ENCODE data around the gene CPNE8.

CPNE8 gene

DNA sequence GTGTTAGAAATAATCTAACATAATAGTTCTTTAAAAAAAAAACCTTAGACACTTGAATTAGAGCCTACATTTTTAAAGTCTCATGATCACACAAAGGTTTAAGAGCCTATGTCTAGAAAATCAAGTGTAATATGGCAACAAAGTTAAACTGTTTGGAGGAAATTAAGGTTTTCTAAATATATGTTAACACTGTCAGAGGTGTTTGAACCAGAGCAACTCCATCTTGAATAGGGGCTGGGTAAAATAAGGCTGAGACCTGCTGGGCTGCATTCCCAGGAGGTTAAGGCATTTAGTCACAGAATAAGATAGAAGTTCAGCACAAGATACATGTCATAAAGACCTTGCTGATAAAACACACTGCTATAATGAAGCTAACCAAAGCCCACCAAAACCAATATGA, 12.4 kb downstream of the CPNE8 start:
- DNase-seq: no peak

- DNase-seq: no peak
Measured at GRCh38 chr12:38892087-38892786, 13.2 kb downstream of the CPNE8 start.

DNA sequence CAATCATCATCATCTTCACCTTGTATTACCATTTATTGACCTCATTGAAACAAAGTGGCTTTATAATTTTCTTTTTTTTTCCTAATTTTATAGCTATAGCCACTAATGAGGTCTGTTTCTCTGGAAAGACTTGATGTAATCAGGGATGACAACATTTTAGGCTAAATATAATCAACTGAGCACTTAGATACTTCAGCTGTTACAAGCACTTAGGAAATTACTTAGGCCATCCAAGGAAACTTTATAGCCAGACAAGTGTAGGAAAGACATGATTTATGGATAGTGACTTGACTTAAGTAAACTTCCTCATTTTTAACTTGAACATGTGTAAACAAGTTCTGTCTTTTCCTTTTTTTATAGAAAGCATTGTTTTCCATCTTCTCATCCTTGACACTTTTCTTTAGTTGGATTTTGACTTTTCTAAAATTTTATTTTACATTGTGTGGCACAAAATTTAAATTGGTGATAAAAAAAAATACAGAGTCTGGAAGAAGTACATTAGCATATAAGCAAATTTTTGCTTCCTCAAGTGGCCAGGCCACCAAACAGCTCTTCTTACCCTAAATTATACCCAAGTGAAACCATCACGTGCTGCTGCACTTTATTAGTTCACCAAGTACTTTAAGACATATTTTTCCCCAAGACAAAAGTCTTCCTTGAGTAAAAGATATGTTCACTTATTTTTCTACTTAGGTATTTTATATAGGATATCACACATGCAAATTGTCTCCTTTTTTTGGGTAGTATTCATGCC, 15.1 kb downstream of the CPNE8 start:
- no peak for DNase-seq

DNA sequence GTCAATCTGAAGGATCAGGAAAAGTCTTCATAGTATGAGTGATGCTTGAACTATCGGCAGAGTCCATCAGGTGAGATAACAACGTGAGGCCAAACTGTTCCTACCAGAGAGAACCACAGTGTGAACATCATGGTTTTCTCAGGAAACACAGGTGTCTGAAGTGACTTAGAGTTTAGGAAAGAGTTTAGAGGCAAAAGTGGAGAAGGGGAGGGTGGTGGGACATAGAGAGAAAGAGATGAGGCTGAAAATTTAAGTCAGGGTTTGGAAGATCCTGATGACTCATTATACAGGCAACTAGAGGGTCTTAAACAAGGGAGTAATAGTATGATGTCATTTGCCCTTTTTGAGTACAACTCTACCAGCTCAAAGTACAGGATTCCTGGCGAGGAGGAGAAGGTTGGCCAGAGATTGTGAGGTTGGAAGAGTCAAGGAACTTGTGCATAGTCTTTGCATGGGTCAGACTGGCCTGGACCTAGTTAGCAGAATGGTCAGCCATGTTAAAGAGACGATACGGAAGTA, 16.0 kb downstream of the CPNE8 start:
- no peak for DNase-seq

DNA sequence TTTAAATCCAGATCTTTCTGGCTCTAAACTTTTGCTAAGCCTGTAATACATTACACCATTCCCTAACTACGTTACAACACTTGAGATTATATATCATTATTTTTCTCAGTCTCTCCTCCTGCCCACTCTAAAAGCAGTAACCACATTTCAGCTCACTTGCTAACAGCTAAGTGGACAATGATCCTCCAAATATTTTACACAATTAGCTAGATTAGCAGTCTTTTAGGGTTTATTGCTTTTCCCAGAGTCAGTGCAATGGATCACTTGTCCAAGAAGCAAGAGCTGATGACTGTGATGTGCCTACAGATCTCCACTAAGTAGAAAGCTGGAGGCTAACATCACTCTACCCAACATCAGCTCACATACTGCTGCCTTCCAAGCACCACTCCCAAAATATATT, 17.6 kb downstream of the CPNE8 start:
- no peak for DNase-seq

DNA sequence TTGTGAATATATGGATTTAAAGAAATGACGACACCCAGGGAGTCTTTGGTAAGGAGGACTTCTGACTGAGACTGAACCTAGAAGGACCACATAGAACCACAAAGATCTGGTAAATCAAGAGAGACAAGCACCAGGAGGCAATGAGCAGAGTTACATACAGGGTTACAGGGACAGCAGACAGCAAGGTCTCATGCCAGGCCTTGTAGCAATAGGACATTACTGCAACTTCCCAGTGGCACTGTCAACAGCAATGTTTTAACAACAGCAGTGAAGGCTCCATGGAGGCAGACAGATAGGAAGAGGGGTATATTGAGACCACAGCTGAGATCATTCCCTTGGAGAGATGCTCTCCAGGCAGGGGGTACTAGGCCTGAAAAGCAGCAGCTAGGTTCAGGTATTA, 18.5 kb downstream of the CPNE8 start:
- DNase-seq: no peak

DNA sequence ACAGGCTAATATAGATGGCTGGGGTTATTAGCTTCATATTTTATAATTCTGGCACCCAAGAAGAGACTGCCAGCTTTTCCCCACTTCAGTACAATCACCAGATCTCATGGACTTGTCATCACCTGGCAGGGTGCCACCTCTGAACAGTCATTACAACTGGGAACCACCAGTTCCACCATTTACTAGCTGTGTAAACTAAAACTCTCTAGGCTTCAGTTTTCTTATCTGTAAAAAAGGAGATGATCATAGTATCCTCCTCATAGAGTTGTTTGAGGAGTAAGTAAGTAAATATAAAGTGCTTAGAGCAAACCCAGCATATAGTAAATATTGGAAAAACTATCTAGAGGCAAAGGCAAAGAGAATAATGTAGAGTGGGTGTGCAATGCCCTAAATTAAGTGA, 19.3 kb downstream of the CPNE8 start:
- DNase-seq: no peak

DNA sequence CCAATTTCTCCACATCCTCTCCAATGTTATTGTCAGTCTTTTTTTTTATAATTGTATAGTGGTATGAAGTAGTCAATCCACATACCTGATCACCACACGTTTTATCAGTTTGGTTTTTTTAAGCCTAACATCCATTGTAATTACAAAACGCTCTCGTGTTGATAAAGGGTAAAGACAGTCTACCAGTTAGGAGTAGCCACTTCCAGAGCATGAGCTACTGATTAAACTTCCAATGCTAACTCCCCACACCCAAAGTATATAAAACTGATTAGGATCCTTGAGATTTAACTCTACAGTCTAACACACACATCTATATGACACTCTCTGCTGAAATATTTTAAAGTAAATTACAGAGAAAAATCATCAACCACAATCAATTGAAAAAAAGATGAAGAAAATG, 20.7 kb downstream of the CPNE8 start:
- DNase-seq: no peak

DNA sequence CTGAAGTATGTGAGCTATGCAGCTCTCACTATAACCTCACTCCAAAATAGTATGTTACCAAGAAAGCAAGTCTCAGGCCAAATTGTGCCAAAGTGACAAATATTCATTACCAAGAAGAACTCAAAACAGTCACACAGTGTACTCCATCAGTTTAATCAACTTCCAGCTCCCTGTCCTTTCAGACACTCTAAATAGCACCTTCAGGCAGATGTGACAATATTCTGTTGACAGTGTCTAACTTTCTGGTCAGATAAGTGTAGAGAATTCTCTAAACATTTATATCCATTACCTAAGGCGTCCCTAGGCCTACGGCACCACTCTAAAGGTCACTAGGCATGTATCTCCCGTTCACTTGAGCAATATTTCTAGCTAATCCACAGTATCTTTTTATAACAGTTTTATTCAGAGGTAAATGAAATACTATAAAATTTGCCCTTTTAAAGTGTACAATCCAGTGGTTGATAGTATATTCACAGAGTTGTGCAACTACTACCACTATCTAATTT, 21.7 kb downstream of the CPNE8 start:
- no peak for DNase-seq

DNA sequence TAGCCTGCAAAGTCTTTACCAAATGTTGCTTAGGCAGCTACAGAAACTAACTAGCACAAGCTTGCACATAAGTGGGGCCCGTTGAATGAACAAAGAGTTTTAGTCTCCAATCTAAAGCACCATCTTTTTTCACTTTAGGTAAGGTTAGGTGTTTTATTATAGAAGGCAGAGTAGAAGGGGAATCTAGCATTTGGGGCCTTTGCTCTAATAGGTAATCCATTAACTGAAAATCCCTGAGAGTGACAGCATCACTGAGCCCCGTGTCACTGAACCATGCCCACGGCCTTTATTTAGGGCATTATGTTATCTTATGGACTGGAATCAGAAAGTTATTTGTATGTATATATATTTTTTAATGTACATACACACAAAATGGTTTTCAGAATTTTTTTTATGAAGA, 25.1 kb downstream of the CPNE8 start:
- DNase-seq: no peak

DNA sequence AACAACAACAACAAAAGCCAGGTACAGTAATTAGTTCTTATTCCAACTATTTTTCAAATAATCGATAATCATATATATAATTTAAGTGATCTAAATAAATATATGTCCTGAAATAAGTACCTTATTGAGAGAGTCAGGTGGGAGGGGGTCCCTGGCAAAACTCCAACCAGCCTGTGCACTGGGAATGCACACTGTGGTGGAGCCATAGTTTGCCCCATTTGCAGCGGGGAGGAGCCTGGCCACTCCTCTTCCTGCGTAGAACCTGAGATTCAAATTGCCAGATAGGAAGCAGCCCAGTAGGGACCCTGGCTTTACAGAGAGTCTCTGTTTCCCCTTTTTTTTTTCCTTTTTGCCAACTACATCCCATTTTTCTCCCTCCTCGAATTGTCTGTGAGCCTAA, 26.4 kb downstream of the CPNE8 start:
- no peak for DNase-seq

- no peak for DNase-seq
Measured at GRCh38 chr12:38878333-38878705, 27.1 kb downstream of the CPNE8 start.

DNA sequence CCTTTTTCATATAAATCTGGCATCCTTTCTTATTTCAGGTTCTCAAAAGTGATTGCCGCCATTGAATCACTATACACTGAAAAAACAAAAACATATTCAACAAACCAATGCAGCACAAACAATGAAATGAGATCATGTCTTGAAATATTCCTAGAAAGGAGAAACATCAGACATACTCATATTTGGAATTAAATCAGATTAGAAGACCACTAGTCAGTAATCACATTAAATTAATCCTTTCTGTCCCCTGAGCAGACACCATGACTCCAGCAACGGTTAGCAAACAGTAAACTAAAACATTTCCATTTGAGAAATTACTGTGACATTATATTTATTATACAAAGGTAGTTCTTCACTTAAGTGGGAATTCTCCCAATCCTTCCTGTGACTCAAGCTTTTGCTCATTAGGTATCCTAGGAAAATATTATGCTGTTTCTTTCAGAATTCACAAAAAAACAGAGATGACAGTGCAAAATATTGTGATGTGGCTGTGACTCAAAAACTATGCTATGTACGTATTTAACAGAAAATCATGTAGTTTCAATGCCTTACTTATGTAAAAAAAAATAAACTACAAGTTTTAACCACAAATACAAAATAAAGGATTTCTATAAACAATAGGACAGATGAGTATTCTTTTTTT, 29.7 kb downstream of the CPNE8 start:
- no peak for DNase-seq

GRCh38 chr12:38872561-38872960, 32.8 kb downstream of the CPNE8 start:
- no peak for DNase-seq

DNA sequence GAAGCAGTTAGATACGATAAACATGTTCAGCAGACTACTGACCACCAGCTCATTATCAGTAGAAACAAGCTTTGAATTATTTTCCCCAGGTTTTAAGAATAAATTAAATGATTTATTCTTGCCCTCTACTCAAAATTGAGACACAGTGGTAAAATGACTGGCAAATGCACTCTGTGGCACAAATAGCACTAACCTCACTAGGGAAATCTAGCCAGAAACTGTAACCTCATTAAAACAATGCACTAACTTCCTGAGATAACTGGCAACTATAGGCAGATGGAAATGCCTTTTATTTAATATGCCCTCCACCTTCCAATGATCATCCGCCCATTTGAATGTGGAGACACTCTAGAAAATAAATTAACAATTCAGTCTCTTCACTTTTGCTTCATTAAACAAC, 33.2 kb downstream of the CPNE8 start:
- DNase-seq: no peak

DNA sequence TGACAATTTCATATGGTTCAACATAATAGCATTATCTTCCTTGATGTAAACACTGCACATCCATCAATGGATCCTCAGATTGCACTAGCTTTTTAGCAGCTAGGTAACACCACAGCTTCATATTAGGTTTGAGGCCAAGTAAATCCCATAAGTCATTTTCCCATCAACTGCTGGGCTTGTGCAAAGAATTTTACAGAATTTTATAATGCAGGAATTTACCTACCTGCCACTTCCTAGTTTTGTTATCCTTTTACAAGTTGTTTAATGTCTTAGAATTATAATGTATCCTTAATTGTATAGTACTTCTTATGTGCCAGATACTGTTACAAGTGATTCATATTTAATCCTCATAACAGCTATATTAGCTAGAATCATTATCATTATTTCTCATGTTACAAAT, 36.4 kb downstream of the CPNE8 start:
- no peak for DNase-seq

DNA sequence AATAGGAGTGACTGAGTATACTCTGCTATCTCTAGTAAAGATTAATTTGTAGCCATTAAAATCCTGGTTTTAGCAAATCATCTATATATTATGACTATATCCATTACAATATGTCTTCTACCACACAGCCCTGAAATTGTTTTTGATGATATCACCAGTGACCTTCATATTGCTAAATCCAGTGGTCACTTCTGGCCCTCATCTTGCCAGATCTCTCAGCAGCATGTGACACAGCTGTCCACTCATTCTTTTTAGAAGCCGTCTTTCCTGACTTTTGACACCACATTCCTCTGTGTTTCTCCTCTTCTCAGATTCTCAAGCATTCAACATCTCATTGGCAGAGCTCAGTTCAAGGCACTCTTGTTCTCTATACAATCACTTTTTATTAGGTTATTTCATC, 54.9 kb downstream of the CPNE8 start:
- DNase-seq: no peak

DNA sequence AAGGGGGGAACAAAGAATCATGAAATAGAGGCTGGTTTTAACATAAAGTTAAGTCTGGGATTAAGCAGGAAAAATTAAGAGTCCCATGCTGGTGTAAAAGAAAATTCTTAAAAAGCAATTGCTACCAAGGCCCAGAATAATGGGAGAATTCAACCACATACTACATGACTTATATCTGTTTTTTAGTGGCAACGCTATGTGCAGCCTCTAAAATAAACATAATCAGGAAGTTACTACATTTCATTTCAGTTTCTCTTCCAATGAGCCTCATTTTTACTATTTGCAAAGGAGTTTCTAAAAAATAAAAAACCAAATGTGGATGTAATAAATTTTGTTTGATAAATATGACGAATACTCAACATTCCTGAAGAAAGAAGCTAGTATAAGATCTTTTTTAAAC, 58.1 kb downstream of the CPNE8 start:
- no peak for DNase-seq

DNA sequence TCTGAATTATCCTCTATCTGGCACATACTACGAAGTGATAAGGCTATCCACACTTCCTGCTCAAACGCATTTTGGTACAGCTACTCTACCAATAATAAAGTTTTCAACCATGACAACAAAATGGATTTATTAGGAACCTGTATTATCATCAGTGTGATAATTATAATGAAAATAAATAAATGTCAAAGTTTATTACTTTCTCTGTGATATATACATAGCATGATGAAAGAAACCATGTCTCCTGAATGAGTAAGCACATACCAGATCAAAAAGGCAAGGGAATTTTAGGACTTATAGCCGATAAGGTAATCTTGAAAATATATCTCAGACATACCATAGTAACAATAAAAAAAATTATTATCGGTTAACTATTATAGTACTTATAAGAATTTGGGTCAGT, 61.1 kb downstream of the CPNE8 start:
- no peak for DNase-seq

GRCh38 chr12:38838056-38838850, 67.1 kb downstream of the CPNE8 start:
- DNase-seq: no peak

- no peak for DNase-seq
Measured at GRCh38 chr12:38831715-38832114, 73.7 kb downstream of the CPNE8 start.

DNA sequence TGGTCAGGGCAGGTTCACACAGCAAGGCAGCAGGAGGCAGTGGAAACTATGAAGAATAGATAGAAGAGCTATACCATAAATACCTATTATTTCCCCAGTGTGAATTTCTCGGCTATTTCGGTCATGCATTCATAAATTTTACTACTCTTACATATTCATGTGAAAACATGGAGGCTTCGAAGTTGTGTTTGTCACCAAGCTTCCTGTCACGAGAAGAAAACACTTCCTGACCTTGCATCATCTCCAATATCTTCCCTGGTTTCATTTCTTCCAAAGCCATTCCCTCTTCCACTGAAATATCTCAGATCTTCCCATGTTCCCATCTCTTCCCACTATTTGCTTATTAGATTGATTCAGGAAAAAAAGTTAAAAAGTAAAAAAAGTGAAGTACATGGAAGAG, 80.4 kb downstream of the CPNE8 start:
- DNase-seq: no peak

- no peak for DNase-seq
Measured at GRCh38 chr12:38823738-38824137, 81.7 kb downstream of the CPNE8 start.

All from NCI-H187 (cell line).